GM23248 (cell line): ENCODE measurements around the gene EIF4G1. TPM values are rescaled to one million over a fixed set of nuclear protein-coding genes. Genes with fewer than 3 reads are reported as not detected.
A peak's percentile ranks its signal among the peaks of the same experiment; 100 is the strongest.

Experiments used
- DNase-seq: peaks from one replicate; pipeline ENCODE4 v3.0.0-alpha.2; 2015
- H2AFZ ChIP-seq: fragments of 200-600 bp; sonication (generic); 2 replicates; pipeline ENCODE4 v1.6.1; 2016; ENCODE audit warnings: antibody characterized with exemption
- H3F3A ChIP-seq: fragments of 200-600 bp; sonication (generic); 2 replicates; pipeline ENCODE4 v1.6.1; 2016; ENCODE audit warnings: mild to moderate bottlenecking, antibody characterized with exemption, mixed run types; ENCODE audit not compliant: insufficient read depth
- H3K27ac ChIP-seq: fragments of 200-600 bp; sonication (generic); 2 replicates; pipeline ENCODE4 v1.5.1; 2016; ENCODE audit warnings: mild to moderate bottlenecking
- H3K27me3 ChIP-seq: fragments of 200-600 bp; sonication (generic); replicated peaks from 2 replicates; pipeline ENCODE4 v1.6.1; 2016; ENCODE audit warnings: mild to moderate bottlenecking; ENCODE audit not compliant: insufficient read depth
- H3K36me3 ChIP-seq: fragments of 200-600 bp; sonication (generic); 2 replicates; pipeline ENCODE4 v1.6.1; 2016; ENCODE audit warnings: low read depth, mild to moderate bottlenecking
- H3K4me1 ChIP-seq: fragments of 200-600 bp; sonication (generic); 2 replicates; pipeline ENCODE4 v1.6.1; 2016; ENCODE audit warnings: mild to moderate bottlenecking; ENCODE audit not compliant: insufficient read depth
- H3K4me2 ChIP-seq: fragments of 200-600 bp; sonication (generic); one replicate; pipeline ENCODE4 v1.6.1; 2016; ENCODE audit warnings: mild to moderate bottlenecking; ENCODE audit not compliant: unreplicated experiment
- H3K4me3 ChIP-seq: fragments of 200-600 bp; sonication (generic); 2 replicates; pipeline ENCODE4 v1.5.1; 2016; ENCODE audit warnings: mild to moderate bottlenecking
- H3K79me2 ChIP-seq: fragments of 200-600 bp; sonication (generic); 2 replicates; pipeline ENCODE4 v1.6.1; 2016; ENCODE audit warnings: mild to moderate bottlenecking; ENCODE audit not compliant: insufficient read depth
- H3K9ac ChIP-seq: fragments of 200-600 bp; sonication (generic); 2 replicates; pipeline ENCODE4 v1.6.1; 2016; ENCODE audit warnings: mild to moderate bottlenecking
- H3K9me2 ChIP-seq: fragments of 200-600 bp; sonication (generic); 2 replicates; pipeline ENCODE4 v1.6.1; 2016; ENCODE audit warnings: mixed run types, mild to moderate bottlenecking, moderate library complexity; ENCODE audit not compliant: insufficient read depth
- H3K9me3 ChIP-seq: fragments of 200-600 bp; sonication (generic); one replicate; pipeline ENCODE4 v1.6.1; 2017; ENCODE audit warnings: low read depth
- H4K20me1 ChIP-seq: fragments of 200-600 bp; sonication (generic); 2 replicates; pipeline ENCODE4 v1.6.0; 2016; ENCODE audit not compliant: insufficient read depth
- EZH2 ChIP-seq: fragments of 200-600 bp; sonication (generic); IDR thresholded peaks from 2 replicates; pipeline ENCODE4 v1.6.1; 2018; ENCODE audit warnings: antibody characterized with exemption, mild to moderate bottlenecking; ENCODE audit not compliant: insufficient read depth, poor library complexity, severe bottlenecking
- EZH2phosphoT487 ChIP-seq: fragments of 200-600 bp; sonication (generic); IDR thresholded peaks from 2 replicates; pipeline ENCODE4 v1.6.1; 2018; ENCODE audit warnings: antibody characterized with exemption, moderate library complexity, mild to moderate bottlenecking, low read depth; ENCODE audit not compliant: insufficient read depth
- WGBS, 2 experiments: methylation state at CpG; one replicate each; pipeline ENCODE4 v1.1.6; 2015 to 2017; ENCODE audit warnings: low lambda C conversion rate in 2 of 2, low coverage in 1 of 2; ENCODE audit errors: missing lambda C conversion rate in 2 of 2; 5-methylcytosine and 5-hydroxymethylcytosine counted together
- in situ Hi-C: fragments of 300-500 bp; cut with MboI; formaldehyde crosslinking; loops from 2 replicates; pipeline ENCODE4 v1.15.0; 2020
- polyA plus RNA-seq: library from polyadenylated mRNA; unstranded; fragments of >200 nt; fragmentation: Nextera tagmentation; extraction: Ambion mirVana; gene quantifications from 2 replicates; pipeline ENCODE4 v1.2.1, GENCODE V29; 2016
- total RNA-seq: library from RNA; depleted of rRNA; stranded (reverse); fragments of >200 nt; shearing (Covaris generic); gene quantifications from 2 replicates; pipeline ENCODE4 v1.2.3, GENCODE V29; 2014

EIF4G1 gene
- total and polyA plus RNA-seq, 2 experiments from 2014 or later = 184 to 370 TPM

GRCh38 chr3:184275961-184276910, 38.2 kb upstream of the EIF4G1 start, which contains the start of gene ECE2:
Gene ECE2, plus strand, starts transcription at chr3:184276022. Its CDS starts 132 bp downstream, at chr3:184276154.
- peak; percentile 66 for DNase-seq
- no peaks in the 10 kb centered on the region for H3K4me1 ChIP-seq
- TF ChIP-seq EZH2phosphoT487 (no peak), EZH2 (peak; percentile 12)
- no peaks in the 10 kb centered on the region for H3K9me2 ChIP-seq
- peaks cover 16% of the 10 kb centered on the region for H3K27me3 ChIP-seq
- peak within 1 kb of the TSS; percentile 40; the same call in 1 of the 2 replicates for H3K4me3 ChIP-seq
- H3K27ac ChIP-seq = no peak within 1 kb of the TSS
- no peak within 1 kb of the TSS for H3K4me2 ChIP-seq
- H3K9ac ChIP-seq = no peak within 1 kb of the TSS
- no peak within 1 kb of the TSS for H2AFZ ChIP-seq
- in situ Hi-C loops = no loop called here
- 11 to 24% methylated on average over 19 to 55 of the region's 65 CpGs for WGBS, 2 experiments
- H4K20me1 ChIP-seq = no peaks in the 10 kb centered on the region
- no peaks in the 10 kb centered on the region for H3K79me2 ChIP-seq
- no peaks in the 10 kb centered on the region for H3F3A ChIP-seq
- H3K36me3 ChIP-seq = no peaks in the 10 kb centered on the region
- no peaks in the 10 kb centered on the region for H3K9me3 ChIP-seq

GRCh38 chr3:184277366-184277765, 37.0 kb upstream of the EIF4G1 start:
- H3K9me2 ChIP-seq = no peaks in the 10 kb centered on the region
- no peak overlapping the region for H2AFZ ChIP-seq
- in situ Hi-C loops = no loop called here
- no peak overlapping the region for H3K27ac ChIP-seq
- H3K27me3 ChIP-seq = peaks cover 16% of the 10 kb centered on the region
- no peaks in the 10 kb centered on the region for H4K20me1 ChIP-seq
- TF ChIP-seq EZH2phosphoT487 (no peak), EZH2 (no peak)
- no peak overlapping the region for H3K4me3 ChIP-seq
- no peaks in the 10 kb centered on the region for H3K79me2 ChIP-seq
- no peaks in the 10 kb centered on the region for H3K9me3 ChIP-seq
- no peaks in the 10 kb centered on the region for H3F3A ChIP-seq
- no peaks in the 10 kb centered on the region for H3K4me1 ChIP-seq
- H3K9ac ChIP-seq = no peak overlapping the region
- WGBS, 2 experiments = 75 to 84% methylated on average over 6 of the region's 6 CpGs
- DNase-seq = no peak
- no peak overlapping the region for H3K4me2 ChIP-seq
- no peaks in the 10 kb centered on the region for H3K36me3 ChIP-seq

GRCh38 chr3:184282941-184283340, 31.5 kb upstream of the EIF4G1 start:
- TF ChIP-seq EZH2 = no peak
- TF ChIP-seq EZH2phosphoT487 = no peak
- no peaks in the 10 kb centered on the region for H3K4me1 ChIP-seq
- no peaks in the 10 kb centered on the region for H3K79me2 ChIP-seq
- no peak overlapping the region for H3K27ac ChIP-seq
- no peaks in the 10 kb centered on the region for H3K9me3 ChIP-seq
- no peaks in the 10 kb centered on the region for H3K9me2 ChIP-seq
- whole genome bisulfite sequencing, 2 experiments = 82 to 88% methylated on average over 4 of the region's 4 CpGs
- no peak overlapping the region for H3K4me2 ChIP-seq
- no peak overlapping the region for H2AFZ ChIP-seq
- in situ Hi-C loops = loop anchor here (10.0 kb wide), 1 partner anchor 388 kb away; no protein-coding TSS in a partner anchor
- H3K4me3 ChIP-seq = no peak overlapping the region
- H3F3A ChIP-seq = no peaks in the 10 kb centered on the region
- peak; percentile 27 for DNase-seq
- no peaks in the 10 kb centered on the region for H3K36me3 ChIP-seq
- no peak overlapping the region for H3K9ac ChIP-seq
- peaks cover 12% of the 10 kb centered on the region for H3K27me3 ChIP-seq
- no peaks in the 10 kb centered on the region for H4K20me1 ChIP-seq

GRCh38 chr3:184283681-184284080, 30.7 kb upstream of the EIF4G1 start:
- in situ Hi-C loops = loop anchor here (10.0 kb wide), 1 partner anchor 389 kb away; no protein-coding TSS in a partner anchor
- Histone ChIP-seq H3K27me3 (peaks cover 10% of the 10 kb centered on the region), H3K36me3 (no peaks in the 10 kb centered on the region), H3K9me2 (no peaks in the 10 kb centered on the region), H4K20me1 (no peaks in the 10 kb centered on the region), H2AFZ (no peak overlapping the region), H3K79me2 (no peaks in the 10 kb centered on the region), H3K4me2 (no peak overlapping the region), H3K9ac (no peak overlapping the region), H3K4me3 (no peak overlapping the region), H3F3A (no peaks in the 10 kb centered on the region), H3K27ac (no peak overlapping the region), H3K9me3 (no peaks in the 10 kb centered on the region), H3K4me1 (no peaks in the 10 kb centered on the region)
- 81 to 90% methylated on average over 8 of the region's 8 CpGs for WGBS, 2 experiments
- no peak for TF ChIP-seq EZH2
- no peak for TF ChIP-seq EZH2phosphoT487
- DNase-seq = no peak
